NCI-H2081 (cell line): ENCODE results near the gene ITPK1.
"Not testable (repeated sequence)": the region's sequence is repeated elsewhere in the genome, so short reads cannot be mapped to it uniquely, and the experiment has no call there.

ENCODE experiments used
- DNase-seq, 2 experiments: peaks; one replicate each; lab custom pipeline; 2025; lab: John Stamatoyannopoulos, UW

Gene ITPK1

DNA sequence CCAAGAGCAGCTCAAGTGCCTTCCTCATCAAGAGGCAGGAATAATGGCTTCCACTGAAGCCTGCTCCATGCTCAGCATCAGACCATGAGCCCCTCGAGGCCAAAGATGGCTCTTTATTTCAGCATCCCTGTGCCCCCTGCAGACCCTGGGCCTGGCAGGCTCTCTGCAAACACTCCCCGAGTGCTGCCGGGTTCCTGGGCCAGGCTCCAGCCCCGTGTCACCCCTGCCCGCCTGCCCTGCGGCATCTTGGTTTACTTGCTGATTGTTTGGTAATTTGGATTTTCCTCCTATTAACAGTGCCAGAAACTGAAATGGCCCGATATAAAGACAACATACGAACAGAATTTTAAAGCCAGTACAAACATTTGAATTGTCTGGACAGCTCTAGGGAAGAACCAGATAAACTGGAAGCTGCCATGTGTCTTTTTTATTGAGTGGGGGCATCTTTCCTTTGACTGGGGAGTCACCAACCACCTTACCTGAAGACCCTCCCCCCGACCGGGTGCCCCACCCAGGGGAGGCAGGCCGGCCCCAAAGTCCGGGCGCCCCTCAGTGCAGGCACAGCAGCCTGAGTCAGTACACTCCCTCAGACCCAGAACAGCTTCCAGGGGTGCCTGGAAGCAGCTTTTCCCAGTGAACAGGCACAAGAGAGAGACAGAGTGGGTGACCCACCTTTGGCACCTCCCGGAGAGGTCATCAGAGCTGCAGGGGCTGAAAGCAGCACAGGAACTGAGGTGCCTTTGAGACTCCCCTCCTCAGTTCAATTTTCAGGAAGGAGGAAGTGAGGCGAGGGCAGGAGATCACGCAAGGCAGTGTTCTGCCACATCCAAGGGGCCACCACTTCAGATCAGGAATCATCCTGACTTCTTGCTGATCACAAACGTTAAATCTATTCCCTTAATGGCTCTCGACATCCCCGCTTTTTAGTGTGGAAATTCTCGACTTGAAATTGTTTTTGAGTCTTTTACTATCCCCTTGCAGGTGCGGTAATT is 30.6 kb downstream of the ITPK1 start:
- DNase-seq: peak in 1 of 2 experiments; percentile 48

DNA sequence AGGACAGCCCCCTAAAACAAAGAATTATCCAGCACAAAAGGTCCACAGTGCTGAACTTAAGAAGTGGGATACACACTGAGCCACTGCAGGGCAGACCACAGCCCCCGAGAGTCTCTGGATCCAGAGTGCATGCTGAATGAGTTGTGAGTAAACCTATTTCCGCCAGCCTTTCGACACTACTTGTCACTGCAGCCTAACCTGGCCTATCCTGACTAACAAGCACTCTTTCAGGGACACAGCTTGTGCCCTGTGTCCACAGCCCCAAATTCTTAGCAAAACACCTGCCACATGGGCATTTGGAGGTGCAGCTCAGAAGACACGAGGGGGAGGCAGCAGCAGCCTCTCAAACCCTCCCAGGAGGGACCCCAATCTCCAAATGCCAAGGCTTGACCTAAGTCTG is 31.3 kb downstream of the ITPK1 start:
- no peak for DNase-seq

DNA sequence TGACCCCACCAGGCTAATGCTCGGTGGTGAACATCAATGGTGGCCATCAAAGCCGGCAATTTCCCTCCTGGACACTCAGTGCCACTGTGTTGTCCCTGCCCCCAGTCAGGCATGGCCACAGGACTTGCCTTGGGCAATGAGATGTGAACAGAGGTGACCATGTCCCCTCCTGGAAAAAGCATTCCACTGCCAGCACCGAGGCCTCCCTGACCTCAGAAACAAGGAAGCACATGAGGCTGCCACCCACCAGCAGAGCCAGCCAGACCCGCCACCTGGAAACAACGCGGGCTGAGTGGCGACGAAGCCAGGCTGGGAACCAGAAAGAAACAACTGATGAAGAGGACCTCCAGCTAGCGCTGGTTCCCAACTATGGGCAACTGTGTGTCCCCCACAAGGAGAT is 31.8 kb downstream of the ITPK1 start:
- no peak for DNase-seq

DNA sequence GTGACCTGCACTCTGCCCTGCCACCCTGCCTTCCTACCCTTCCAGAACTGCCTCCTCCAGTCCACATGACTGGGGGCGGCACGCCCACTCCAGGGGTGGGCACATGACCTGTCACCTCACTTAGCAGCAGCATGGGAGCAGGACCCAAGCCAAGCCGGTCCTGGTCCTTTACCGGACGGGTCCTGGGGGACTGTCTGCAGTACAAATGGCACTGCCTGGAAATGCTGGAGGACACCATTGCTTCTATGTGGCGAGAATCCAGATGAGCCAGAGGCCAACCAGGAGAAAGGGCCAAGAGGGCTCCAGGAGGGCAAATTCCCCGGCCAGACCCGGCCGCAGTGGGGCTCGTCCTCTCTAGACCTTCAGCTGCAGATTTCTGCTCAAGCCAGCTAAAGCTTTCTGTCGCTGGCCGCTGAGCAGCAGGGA is 33.1 kb downstream of the ITPK1 start:
- DNase-seq: no peak

DNA sequence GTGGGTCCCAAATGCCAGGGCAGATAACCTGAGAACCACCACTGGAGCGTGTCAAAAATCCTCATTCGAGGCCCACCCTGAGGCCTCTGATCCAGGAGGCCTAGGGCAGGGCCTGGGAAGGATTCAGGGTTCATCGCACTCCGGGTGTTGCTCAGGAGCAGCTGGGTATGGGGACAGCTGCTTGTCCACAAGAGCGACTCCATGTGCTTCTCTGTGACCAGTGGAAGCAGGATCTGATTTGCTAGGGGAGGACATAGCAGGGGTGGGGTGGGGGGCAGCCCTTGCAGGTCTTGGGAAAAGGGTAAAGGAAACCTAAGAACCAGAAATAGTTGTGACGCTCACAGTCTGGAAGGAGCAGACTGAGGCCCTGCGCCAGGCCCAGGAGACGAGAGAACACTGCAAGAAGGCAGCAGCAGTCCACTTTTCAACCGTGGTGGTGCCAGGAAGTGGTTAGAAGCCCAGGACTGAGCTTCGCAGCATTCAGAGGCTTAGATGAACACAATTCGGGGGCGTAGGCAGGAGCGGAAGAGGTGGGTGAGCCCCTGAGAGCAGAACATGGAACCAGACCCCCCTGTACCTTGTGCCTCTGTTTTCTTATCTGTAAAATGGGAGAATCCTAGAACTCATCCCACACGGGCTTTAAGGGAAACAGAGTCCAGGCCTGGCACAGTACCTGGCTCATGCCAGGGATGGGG is 33.7 kb downstream of the ITPK1 start:
- DNase-seq: no peak

DNA sequence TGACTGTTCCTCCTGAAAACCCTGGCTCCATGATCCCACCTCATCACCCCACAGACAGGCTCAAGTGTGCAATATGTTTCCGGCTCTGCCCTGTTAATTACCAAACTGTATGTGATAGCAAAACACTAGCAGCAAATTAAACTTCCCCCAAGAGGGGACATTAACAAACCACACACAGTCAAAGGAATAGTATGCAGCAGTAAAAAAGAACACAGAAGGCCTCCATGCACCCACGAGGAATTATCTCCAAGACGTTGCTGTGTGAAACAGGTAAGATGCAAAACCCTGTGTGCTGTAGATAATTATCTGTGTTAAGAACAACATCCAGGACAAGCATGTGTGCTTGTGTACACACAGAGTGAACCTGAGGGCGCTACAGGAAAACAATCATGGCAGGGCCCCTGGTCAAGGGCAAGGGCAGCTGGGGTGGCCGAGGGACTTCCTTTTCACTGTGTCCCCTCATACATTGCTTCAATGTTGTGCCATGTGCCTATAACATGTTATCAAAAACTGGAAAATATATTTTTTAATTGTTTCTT is 35.8 kb downstream of the ITPK1 start:
- no peak for DNase-seq

DNA sequence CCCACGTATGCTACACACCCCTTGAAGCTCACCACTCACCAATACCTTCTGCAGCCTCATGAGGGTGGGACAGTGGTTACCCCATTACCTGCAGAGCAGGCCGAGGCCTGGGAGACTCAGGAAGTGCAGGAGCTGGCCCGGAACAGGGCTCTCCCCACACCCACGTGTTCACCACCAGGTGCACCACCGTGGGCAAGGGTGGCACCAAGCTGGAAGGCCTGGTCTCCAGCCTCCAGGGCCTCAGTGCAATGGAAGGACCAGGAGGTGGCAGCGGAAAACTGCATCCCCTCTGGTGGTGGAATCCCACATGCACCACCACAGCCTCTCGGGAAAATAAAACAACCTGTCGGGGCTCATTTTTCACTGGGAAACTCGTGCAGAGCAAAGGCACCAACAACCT is 36.4 kb downstream of the ITPK1 start:
- DNase-seq: no peak

DNA sequence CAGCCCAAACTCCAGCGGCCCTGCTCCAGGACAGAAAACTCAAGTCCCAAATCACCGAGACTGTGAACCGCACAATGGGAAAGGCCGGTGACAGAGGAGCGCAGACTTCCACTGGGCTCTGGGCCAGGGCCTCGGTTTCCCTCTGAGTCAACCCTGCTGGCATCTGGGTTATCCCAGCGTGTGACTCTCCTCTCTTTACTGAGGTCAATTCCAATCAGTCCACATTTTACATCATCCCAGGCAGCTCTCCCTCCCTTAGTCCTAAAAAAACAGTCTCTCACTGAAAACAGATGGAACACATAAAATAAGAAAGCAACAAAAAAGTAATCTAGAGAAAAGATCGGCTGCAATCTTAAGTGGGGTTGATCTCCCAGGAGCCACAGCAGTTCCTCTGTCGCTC is 36.9 kb downstream of the ITPK1 start:
- DNase-seq: no peak

DNA sequence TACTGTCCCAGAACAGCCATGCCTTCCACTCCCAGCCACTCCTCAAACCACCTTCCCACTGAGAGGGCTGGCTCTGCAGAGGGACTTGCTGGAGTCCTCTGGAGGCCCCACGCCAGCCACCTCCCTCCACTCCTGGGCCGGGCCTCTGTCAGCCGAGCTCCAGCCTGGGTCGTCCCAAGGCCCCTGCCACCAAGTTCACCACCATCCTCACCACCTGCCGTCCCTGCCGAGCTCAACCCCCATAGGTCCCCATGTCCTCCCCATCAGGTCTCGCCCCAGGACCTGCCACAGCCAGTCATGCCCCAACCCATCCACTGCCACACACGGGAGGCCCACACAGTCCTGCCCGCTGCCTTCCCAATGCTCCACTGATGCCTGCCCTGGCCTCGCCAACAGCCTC is 39.0 kb downstream of the ITPK1 start:
- no peak for DNase-seq

DNA sequence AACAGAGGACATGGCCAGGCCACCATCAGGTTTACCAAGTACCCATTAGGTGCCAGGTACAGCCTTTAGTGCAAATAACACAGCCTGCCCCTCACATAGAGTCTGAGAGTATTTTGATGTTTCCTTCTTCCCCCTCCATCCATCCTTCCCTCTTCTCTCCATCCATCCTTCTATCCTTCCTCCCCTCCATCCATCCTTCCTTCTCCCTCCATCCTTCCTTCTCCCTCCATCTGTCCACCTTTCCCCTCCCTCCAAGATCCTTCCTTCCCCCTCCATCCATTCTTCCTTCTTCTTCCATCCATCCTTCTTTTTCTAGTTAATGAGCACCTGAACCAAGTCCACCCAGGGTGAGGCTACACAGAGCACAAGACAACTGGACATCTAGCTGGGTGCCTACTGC is 39.8 kb downstream of the ITPK1 start:
- DNase-seq: no peak

DNA sequence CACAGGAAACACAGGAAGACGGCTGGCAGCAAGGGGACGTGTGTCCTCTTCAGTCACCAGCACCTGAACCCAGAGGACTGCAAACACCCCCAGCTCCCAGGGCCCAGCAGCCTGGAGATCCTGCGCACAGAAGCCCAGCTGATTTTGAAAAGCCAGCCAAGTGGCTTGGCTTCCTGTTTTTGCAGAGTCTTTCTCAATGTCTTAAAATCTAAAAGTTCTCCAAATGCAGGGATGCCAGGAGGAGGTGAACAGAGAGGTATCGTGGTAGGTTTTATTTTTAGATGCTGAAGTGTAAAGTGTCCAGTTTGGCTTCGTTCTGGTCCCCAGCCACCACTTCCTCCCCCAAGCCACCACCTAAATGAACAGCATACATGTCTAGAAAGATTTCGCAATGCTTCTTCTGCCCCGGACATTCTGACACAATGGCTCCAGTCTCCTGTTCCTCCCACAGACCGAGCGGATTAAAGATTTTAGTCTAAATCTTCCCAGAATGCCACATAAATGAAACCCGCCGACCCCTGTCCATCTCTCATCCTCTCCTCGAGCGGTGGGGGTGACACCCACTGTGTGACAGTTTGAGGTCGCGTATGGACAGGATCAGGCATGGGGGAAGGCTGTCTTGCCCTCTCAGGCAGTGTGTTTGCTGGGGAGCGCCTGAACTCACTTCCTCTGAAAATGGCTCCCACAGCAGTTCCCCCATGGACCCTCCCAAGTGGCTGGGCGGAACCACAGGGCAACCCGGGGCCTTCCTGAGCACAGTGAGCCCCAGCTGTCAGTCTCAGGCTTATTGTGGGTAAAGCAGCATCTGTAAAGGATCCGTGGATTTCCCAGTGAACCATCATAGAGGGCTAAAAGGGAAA is 41.6 kb downstream of the ITPK1 start:
- DNase-seq: no peak

DNA sequence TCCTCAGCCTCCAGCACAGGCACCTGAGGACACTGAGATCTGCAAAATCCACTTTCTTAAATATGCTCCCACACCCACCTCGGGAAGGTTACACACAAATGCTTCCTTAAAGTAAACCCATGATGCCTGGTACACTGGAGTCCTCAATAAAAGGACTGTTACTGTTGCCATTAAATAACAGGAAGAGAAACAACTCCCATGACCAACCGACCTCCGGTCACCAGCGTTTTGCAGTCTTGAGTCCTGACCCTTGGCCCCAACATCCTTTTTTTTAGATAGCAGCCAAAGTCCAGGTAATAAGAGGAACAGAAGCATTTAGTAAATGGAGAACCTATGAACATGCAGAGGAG is 42.4 kb downstream of the ITPK1 start:
- DNase-seq: no peak

DNA sequence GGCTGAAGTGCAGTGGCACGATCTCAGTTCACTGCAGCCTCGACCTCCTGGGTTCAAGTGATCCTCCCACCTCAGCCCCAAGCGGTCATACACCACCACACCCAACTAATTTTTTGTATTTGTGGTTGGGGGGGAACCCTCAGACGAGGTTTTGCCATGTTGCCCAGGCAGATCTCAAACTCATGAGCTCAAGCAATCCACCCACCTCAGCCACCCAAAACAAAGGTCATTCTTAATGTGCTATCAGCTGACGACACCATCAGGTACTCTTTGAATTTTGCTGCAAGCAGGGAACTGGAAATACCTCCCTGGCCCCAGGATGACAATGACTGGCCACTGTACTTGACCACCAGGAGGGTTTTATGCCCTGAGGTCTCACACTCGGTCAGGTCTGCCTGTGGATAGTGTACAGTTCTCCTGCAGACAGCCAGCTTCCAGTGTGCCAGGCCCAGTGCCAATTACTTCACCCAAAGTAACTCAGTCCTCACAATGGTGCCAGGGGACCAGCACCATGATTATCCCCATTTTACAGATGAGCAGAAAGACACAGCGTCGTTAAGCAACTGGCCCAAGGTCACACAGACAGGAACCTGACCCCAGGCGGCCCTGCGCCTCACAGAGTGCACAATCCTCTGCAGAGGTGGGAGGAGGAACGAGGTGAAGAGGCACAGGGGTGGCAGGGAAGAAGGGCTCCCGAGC is 42.9 kb downstream of the ITPK1 start:
- no peak for DNase-seq

DNA sequence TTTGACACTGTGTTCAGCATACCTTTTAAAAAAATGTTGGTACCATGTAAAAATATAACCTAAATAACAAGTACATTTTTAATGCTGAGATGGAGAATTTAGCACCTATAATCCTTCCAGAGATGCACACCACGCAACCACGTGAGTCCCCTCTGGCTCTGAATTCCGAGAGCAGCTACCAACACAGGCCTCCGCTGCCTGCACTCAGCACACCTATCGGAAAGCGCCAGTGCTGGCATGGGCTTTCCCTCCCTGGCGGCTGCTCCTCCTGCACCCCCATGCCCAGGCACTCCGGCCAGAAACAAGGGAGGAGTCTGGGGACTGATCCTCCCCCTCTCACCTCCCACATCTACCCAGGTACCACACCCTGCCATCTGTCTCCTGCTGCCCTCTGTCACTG is 47.0 kb downstream of the ITPK1 start:
- DNase-seq: no peak

DNA sequence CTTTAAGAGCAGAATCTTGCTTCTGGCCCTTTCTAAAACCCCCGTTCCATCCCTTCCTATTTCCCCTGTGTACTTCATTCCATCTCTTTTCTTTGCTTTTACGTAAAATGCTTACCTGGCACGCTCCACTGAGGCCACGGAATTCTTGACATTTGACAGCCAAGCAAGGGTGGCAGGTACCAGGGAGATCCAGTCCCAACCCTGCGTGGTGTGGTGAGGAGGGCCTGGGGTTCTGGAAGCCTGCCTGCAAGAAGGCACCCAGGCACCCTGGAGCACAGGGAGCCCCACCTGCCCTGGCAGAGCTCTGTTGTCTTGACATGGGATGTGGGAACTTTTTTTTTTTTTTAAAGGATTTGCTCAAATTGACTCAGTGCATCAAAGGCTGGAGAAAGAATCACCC is 48.6 kb downstream of the ITPK1 start:
- DNase-seq: no peak

DNA sequence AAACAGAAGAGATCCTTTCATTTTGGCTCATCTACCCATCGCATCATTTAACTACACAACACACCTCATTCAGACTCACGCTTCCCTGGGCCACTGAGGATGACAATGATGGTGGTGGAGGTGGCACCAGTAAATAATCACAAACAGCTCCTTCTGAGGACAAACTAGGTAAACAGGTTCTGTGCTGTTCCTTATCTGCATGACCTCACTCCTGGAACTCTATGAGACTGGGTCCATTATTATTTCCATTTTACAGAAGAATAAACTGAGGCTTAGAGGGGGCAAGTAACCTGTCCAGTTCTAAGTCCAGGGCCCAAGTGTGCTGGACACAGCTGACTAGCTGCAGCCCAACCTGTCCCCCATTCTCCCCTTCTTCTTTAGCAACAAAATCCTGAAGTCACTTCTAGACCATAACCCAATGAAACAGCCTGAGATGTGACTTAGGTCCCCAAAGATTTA is 50.4 kb downstream of the ITPK1 start:
- no peak for DNase-seq

DNA sequence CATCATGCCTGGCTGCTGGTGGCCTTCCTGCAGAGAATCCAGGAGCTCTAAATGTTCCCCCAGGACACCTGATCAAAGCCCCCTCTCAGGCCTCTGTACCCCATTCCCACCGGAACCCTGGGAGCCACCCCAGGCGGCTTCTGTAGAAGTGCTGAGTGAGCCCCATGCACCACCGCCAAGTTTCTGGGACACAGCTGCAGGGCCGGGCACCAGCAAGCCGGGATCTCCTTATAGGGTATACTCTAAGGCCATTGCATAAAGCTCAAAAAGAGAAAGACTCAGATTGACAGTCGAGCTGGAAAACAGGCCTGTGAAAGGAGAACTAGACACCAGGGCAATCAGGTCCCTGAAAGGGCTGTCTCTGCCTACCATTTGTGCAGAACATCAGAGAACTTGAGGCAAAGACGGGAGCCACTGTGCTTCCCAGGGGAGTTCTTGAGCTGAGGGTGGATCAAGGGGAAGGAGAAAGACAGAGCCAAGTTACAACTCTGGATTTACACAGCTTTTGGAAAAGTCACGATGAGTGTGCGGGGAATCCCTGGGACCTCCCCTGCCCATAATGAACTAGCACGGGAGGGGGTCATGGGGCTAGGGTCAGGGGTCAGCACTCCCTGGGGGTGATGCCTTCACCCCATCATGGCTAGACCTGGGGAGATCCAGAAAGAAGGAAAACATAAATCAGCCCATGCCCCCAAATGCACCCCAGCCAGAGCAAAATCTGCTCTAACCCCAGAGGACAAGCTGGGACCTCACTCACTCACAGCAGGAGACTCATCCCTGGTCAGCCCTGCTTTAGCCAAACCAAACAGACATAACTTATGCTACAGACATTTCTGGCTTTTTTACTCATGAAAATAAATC is 51.1 kb downstream of the ITPK1 start:
- no peak for DNase-seq

DNA sequence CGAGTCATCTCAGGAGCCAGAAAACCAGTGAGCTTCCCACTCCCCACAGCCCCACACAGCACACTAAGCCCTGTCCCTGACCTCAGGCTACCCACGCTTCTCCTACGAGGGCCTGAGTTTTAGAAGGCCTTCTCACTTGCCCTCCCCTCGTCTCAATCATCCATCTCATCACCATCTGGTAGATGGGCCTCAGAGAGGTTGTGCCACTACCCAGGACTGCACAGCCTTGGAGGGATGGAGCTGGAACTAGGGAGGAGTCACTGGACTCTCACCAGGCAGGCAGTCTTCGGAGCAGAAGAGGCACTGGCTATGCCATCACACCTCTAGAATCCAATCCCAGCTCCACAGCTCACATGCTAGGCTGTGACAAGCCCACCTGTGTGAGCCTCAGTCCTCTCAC is 52.3 kb downstream of the ITPK1 start:
- no peak for DNase-seq

DNA sequence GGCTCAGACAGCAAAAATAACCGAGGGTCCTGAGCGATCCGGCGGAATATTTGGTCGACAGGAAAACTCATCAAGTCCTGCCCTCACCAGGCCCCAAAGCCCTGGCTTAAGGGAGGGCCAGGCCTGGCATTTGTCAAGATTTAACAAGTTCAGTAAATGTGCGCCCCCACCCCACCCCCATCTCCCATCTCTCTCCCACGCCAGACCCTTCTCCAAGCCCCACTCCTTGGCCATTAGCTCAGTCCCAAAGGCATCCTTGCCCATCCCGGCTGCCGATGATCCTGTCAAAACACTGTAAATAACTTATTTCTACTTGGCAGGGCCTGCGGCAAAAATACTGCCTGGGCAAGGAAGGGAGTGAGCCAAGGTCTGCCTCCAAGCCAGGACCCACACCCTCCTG is 52.8 kb downstream of the ITPK1 start:
- DNase-seq: no peak

DNA sequence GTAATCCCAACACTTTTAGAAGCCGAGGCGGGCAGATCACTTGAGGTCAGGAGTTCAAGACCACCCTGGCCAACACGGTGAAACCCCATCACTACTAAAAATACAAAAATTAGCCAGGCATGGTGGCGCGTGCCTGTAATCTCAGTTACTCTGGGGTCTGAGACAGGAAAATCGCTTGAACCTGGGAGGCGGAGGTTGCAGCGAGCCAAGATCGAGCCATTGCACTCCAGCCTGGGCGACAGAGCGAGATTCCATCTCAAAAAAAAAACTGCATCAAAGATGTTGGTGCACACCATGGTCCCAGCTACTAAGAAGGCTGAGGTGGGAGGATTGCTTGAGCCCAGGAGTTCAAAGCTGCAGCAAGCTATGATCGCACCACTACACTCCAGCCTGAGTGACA is 53.7 kb downstream of the ITPK1 start:
- DNase-seq: not testable (repeated sequence)
